CD4-positive, alpha-beta memory T cell (primary cell): ENCODE data around the gene LILRA5. TPM values are rescaled to one million over a fixed set of nuclear protein-coding genes. Genes with fewer than 3 reads are reported as not detected.
"Not testable (repeated sequence)": the region's sequence is repeated elsewhere in the genome, so short reads cannot be mapped to it uniquely, and the experiment has no call there.

Experiments used
- CTCF ChIA-PET: fragments of 350-600 bp; sonication (Branson Sonifier 250); formaldehyde crosslinking; loops from one replicate; lab custom pipeline; 2021; ENCODE audit warnings: inconsistent platforms; ENCODE audit not compliant: partially characterized antibody; lab: Charles Lee
- POLR2A ChIA-PET: fragments of 350-600 bp; sonication (Branson Sonifier 250); formaldehyde crosslinking; loops from one replicate; lab custom pipeline; 2021; ENCODE audit not compliant: partially characterized antibody; lab: Charles Lee
- DNase-seq, 5 donors: peaks; one replicate each; pipeline versions ENCODE4 v3.0.0 to v3.0.0-alpha.2; 2020 to 2022; ENCODE audit warnings: mixed read lengths in 1 of 5
- H3K27ac ChIP-seq: one replicate; pipeline ENCODE4 v1.7.0; 2013; ENCODE audit warnings: low read depth, low read length
- H3K27me3 ChIP-seq: 2 replicates; pipeline ENCODE4 v1.7.0; 2013; ENCODE audit warnings: mild to moderate bottlenecking, low read length, moderate library complexity; ENCODE audit not compliant: insufficient read depth
- H3K36me3 ChIP-seq: 2 replicates; pipeline ENCODE4 v1.7.0; 2013; ENCODE audit warnings: mild to moderate bottlenecking, low read length, moderate library complexity; ENCODE audit not compliant: insufficient read depth
- H3K4me1 ChIP-seq: 2 replicates; pipeline ENCODE4 v1.7.0; 2013; ENCODE audit warnings: mild to moderate bottlenecking, low read length, moderate library complexity; ENCODE audit not compliant: insufficient read depth
- H3K4me3 ChIP-seq, 2 donors: one replicate each; pipeline ENCODE4 v1.7.0; 2013; ENCODE audit warnings: low read length in 2 of 2, mild to moderate bottlenecking in 1 of 2
- H3K9me3 ChIP-seq, 2 donors: one replicate each; pipeline ENCODE4 v1.7.0; 2013; ENCODE audit warnings: low read length in 2 of 2, control low read depth in 1 of 2; ENCODE audit not compliant: control insufficient read depth in 1 of 2
- H3K27ac Mint-ChIP-seq, 7 donors: one replicate each; pipeline ENCODE4 v1.8.0; 2020 to 2021; ENCODE audit warnings: mixed read lengths in 7 of 7, mild to moderate bottlenecking in 6 of 7, inconsistent platforms in 3 of 7, moderate library complexity in 3 of 7
- H3K27me3 Mint-ChIP-seq, 2 donors: one replicate each; pipeline ENCODE4 v1.8.0; 2020 to 2021; ENCODE audit warnings: mixed read lengths in 2 of 2
- H3K36me3 Mint-ChIP-seq, 2 donors: one replicate each; pipeline ENCODE4 v1.8.0; 2020 to 2021; ENCODE audit warnings: mixed read lengths in 2 of 2, inconsistent platforms in 1 of 2, mild to moderate bottlenecking in 1 of 2
- H3K4me1 Mint-ChIP-seq, 4 donors: one replicate each; pipeline ENCODE4 v1.8.0; 2020 to 2021; ENCODE audit warnings: mixed read lengths in 4 of 4, mild to moderate bottlenecking in 1 of 4
- H3K4me3 Mint-ChIP-seq, 8 donors: one replicate each; pipeline ENCODE4 v1.8.0; 2020 to 2021; ENCODE audit warnings: mixed read lengths in 8 of 8, mild to moderate bottlenecking in 7 of 8, moderate library complexity in 6 of 8, inconsistent platforms in 3 of 8
- H3K9me3 Mint-ChIP-seq, 8 donors: one replicate each; pipeline ENCODE4 v1.8.0; 2020 to 2021; ENCODE audit warnings: mixed read lengths in 8 of 8, mild to moderate bottlenecking in 5 of 8, inconsistent platforms in 3 of 8, moderate library complexity in 1 of 8
- intact Hi-C: fragments of 100-400 bp; cut with micrococcal nuclease; formaldehyde crosslinking; loops from one replicate; pipeline ENCODE4 v1.15.1; 2023
- polyA plus RNA-seq, 2 donors: library from polyadenylated mRNA; unstranded; fragments of 300-500 nt; fragmentation: Illumina TruSeq; gene quantifications; one replicate each; pipeline ENCODE4 v1.2.3, GENCODE V29; 2021
- total RNA-seq, 2 experiments: library from RNA; stranded (reverse); gene quantifications; one replicate each; pipeline ENCODE4 v1.2.3, GENCODE V29; 2021

Gene LILRA5
- total and polyA plus RNA-seq, 4 experiments from 2014 or later = 0.36 to 0.38 TPM; not detected in 2

- no peaks in the 10 kb centered on the region for H3K9me3 ChIP-seq
- no peak overlapping the region for H3K4me3 ChIP-seq
- no peak overlapping the region for H3K27ac ChIP-seq
- peaks cover 21 to 26% of the 10 kb centered on the region in 2 donors for H3K27me3 Mint-ChIP-seq
- no peaks in the 10 kb centered on the region for H3K27me3 ChIP-seq
- DNase-seq = no peak
- H3K4me3 Mint-ChIP-seq = no peak overlapping the region
- no peaks in the 10 kb centered on the region for H3K4me1 Mint-ChIP-seq
- H3K27ac Mint-ChIP-seq = no peak overlapping the region
- no peaks in the 10 kb centered on the region for H3K4me1 ChIP-seq
- H3K36me3 ChIP-seq = no peaks in the 10 kb centered on the region
- intact Hi-C loops = no loop called here
- POLR2A ChIA-PET = no interaction called here
- peaks cover 0 to 2% (median 0%) of the 10 kb centered on the region in 8 donors for H3K9me3 Mint-ChIP-seq
- H3K36me3 Mint-ChIP-seq = no peaks in the 10 kb centered on the region
- CTCF ChIA-PET = no interaction called here
Measured at GRCh38 chr19:54275951-54276350, 37.0 kb downstream of the LILRA5 start.

DNA sequence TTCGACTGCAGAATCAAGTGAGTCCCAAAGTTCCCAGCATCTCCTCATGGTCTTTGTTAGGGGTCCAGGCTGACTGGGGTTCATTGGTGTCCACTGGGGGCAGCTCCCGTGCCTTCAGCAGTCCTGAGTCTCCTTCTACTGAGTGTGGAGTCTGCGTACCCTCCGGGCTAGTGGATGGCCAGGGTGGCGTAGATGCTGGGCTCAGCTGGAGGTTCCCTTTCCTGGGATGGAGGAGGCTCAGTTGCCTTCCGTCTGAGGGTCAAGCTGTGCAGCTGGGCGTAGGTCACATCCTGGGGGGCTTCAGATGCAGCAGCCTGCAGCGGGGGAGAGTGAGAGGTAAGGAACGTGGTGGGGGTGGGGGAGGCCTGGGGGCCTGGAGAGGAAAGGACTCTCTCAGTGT lies 38.5 kb downstream of the LILRA5 start:
- intact Hi-C loops, POLR2A ChIA-PET, H3K36me3 Mint-ChIP-seq, H3K9me3 Mint-ChIP-seq, H3K27ac Mint-ChIP-seq, H3K4me3 Mint-ChIP-seq, H3K36me3 ChIP-seq, H3K4me1 Mint-ChIP-seq, H3K27ac ChIP-seq, H3K4me1 ChIP-seq, H3K27me3 ChIP-seq, DNase-seq, CTCF ChIA-PET, H3K9me3 ChIP-seq, H3K4me3 ChIP-seq: not testable (repeated sequence)
- H3K27me3 Mint-ChIP-seq = peaks cover 18 to 22% of the 10 kb centered on the region in 2 donors

GRCh38 chr19:54273821-54274220 lies 39.1 kb downstream of the LILRA5 start:
- no peaks in the 10 kb centered on the region for H3K36me3 ChIP-seq
- no peaks in the 10 kb centered on the region for H3K27me3 ChIP-seq
- intact Hi-C loops = no loop called here
- peaks cover 0 to 2% (median 0%) of the 10 kb centered on the region in 8 donors for H3K9me3 Mint-ChIP-seq
- H3K9me3 ChIP-seq = no peaks in the 10 kb centered on the region
- no peak overlapping the region for H3K27ac Mint-ChIP-seq
- H3K4me1 ChIP-seq = no peaks in the 10 kb centered on the region
- ChIA-PET CTCF (no interaction called here), POLR2A (interaction anchor here (0.6 kb wide), 1 partner anchor 157 kb away, joined by 3 read pairs; no protein-coding TSS in a partner anchor)
- no peaks in the 10 kb centered on the region for H3K4me1 Mint-ChIP-seq
- H3K27ac ChIP-seq = no peak overlapping the region
- no peak overlapping the region for H3K4me3 ChIP-seq
- no peak overlapping the region for H3K4me3 Mint-ChIP-seq
- H3K27me3 Mint-ChIP-seq = peaks cover 15 to 18% of the 10 kb centered on the region in 2 donors
- no peak for DNase-seq
- no peaks in the 10 kb centered on the region for H3K36me3 Mint-ChIP-seq

GRCh38 chr19:54272181-54272580 lies 40.8 kb downstream of the LILRA5 start:
- DNase-seq, CTCF ChIA-PET, intact Hi-C loops, H3K9me3 Mint-ChIP-seq, H3K36me3 Mint-ChIP-seq, H3K4me3 ChIP-seq, H3K36me3 ChIP-seq, H3K4me3 Mint-ChIP-seq, H3K27ac Mint-ChIP-seq, H3K9me3 ChIP-seq, POLR2A ChIA-PET, H3K4me1 ChIP-seq, H3K27ac ChIP-seq, H3K27me3 ChIP-seq, H3K4me1 Mint-ChIP-seq: not testable (repeated sequence)
- H3K27me3 Mint-ChIP-seq = peaks cover 11 to 19% of the 10 kb centered on the region in 2 donors

DNA sequence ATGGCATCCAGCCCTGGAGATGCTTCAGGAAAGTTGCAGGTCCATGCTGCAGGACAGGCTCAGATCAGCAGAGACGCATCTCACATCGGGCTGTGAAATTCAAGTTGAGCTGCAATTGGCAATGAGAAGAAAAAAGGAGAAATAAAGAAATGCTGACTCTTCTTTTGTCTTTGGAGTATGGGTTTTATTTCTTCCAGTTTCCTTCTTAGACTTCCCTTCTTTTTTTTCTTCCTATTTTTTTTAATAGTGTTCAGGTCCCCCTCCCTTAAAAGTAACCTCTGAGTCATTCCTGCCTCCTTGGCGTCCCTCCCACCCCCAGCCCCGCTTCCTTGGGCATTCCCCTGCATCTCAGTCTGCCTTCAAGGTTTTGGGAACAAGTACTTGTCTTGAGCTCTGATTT lies 41.4 kb downstream of the LILRA5 start:
- H3K4me3 Mint-ChIP-seq, CTCF ChIA-PET, H3K4me1 Mint-ChIP-seq, H3K9me3 Mint-ChIP-seq, H3K4me3 ChIP-seq, H3K4me1 ChIP-seq, POLR2A ChIA-PET, intact Hi-C loops, H3K27ac ChIP-seq, H3K36me3 Mint-ChIP-seq, H3K36me3 ChIP-seq, DNase-seq, H3K27ac Mint-ChIP-seq, H3K9me3 ChIP-seq, H3K27me3 ChIP-seq: not testable (repeated sequence)
- peaks cover 11 to 19% of the 10 kb centered on the region in 2 donors for H3K27me3 Mint-ChIP-seq

GRCh38 chr19:54271106-54271505 lies 41.9 kb downstream of the LILRA5 start:
- Mint-ChIP-seq H3K4me1 (no peaks in the 10 kb centered on the region), H3K27me3 (peaks cover 11 to 18% of the 10 kb centered on the region in 2 donors), H3K36me3 (no peaks in the 10 kb centered on the region), H3K4me3 (no peak overlapping the region), H3K27ac (no peak overlapping the region), H3K9me3 (peaks cover 0 to 2% (median 0%) of the 10 kb centered on the region in 8 donors)
- ChIA-PET CTCF (no interaction called here), POLR2A (no interaction called here)
- Histone ChIP-seq H3K36me3 (no peaks in the 10 kb centered on the region), H3K4me3 (no peak overlapping the region), H3K27me3 (no peaks in the 10 kb centered on the region), H3K9me3 (no peaks in the 10 kb centered on the region), H3K27ac (no peak overlapping the region), H3K4me1 (no peaks in the 10 kb centered on the region)
- no peak for DNase-seq
- intact Hi-C loops = no loop called here

- intact Hi-C loops = loop anchor here (10.0 kb wide), 1 partner anchor 494 kb away; no protein-coding TSS in a partner anchor
Measured at GRCh38 chr19:54268936-54269335, 44.0 kb downstream of the LILRA5 start.

More at GRCh38 chr19:54268936-54269335, 44.0 kb downstream of the LILRA5 start:
- POLR2A ChIA-PET = no interaction called here
- CTCF ChIA-PET = interaction anchor here (7.5 kb wide), 1 partner anchor 100 kb away, joined by 115 read pairs; no protein-coding TSS in a partner anchor
- no peak overlapping the region for H3K27ac Mint-ChIP-seq
- peaks cover 10 to 27% of the 10 kb centered on the region in 2 donors for H3K27me3 Mint-ChIP-seq
- H3K36me3 ChIP-seq = no peaks in the 10 kb centered on the region
- peaks cover 0 to 2% (median 0%) of the 10 kb centered on the region in 4 donors for H3K4me1 Mint-ChIP-seq
- H3K27me3 ChIP-seq = no peaks in the 10 kb centered on the region
- H3K9me3 ChIP-seq = no peaks in the 10 kb centered on the region
- peaks cover 0 to 2% (median 0%) of the 10 kb centered on the region in 8 donors for H3K9me3 Mint-ChIP-seq
- DNase-seq = no peak
- H3K4me3 Mint-ChIP-seq = no peak overlapping the region
- H3K4me1 ChIP-seq = no peaks in the 10 kb centered on the region
- no peaks in the 10 kb centered on the region for H3K36me3 Mint-ChIP-seq
- H3K4me3 ChIP-seq = no peak overlapping the region
- H3K27ac ChIP-seq = no peak overlapping the region
